HG03103 (cell line): ENCODE results near the gene DSTN.

Experiments
- ATAC-seq: cut with Tn5 transposase; IDR thresholded peaks from one replicate; pipeline ENCODE4 v1.9.1; 2021; ENCODE audit warnings: low read depth; ENCODE audit not compliant: unreplicated experiment

Gene DSTN

GRCh38 chr20:17573463-17573862, 3.6 kb downstream of the DSTN start:
- no peak for ATAC-seq

- no peak for ATAC-seq
These were observed 6.3 kb downstream of the DSTN start for GRCh38 chr20:17576215-17576614.

GRCh38 chr20:17579369-17580039, 9.6 kb downstream of the DSTN start:
- ATAC-seq, result no peak

GRCh38 chr20:17580895-17581294, 11.0 kb downstream of the DSTN start:
- no peak for ATAC-seq

- no peak for ATAC-seq
These were observed 13.3 kb downstream of the DSTN start for GRCh38 chr20:17583126-17583525.

- ATAC-seq, result no peak
These were observed 14.8 kb downstream of the DSTN start for GRCh38 chr20:17584689-17585088.

- ATAC-seq, result no peak
These were observed 16.4 kb downstream of the DSTN start for GRCh38 chr20:17586250-17586649.

GRCh38 chr20:17587148-17587547, 17.3 kb downstream of the DSTN start:
- ATAC-seq, result no peak

GRCh38 chr20:17587824-17588223, 17.9 kb downstream of the DSTN start:
- no peak for ATAC-seq

- no peak for ATAC-seq
These were observed 19.4 kb downstream of the DSTN start for GRCh38 chr20:17589161-17589834.

GRCh38 chr20:17590245-17590644, 20.4 kb downstream of the DSTN start:
- ATAC-seq, result no peak

- no peak for ATAC-seq
These were observed 24.0 kb downstream of the DSTN start for GRCh38 chr20:17593902-17594301.

GRCh38 chr20:17594443-17594842, 24.6 kb downstream of the DSTN start:
- ATAC-seq, result no peak

GRCh38 chr20:17595856-17596255, 26.0 kb downstream of the DSTN start:
- ATAC-seq, result no peak

- no peak for ATAC-seq
These were observed 28.2 kb downstream of the DSTN start for GRCh38 chr20:17598013-17598550.

GRCh38 chr20:17601957-17602356, 32.1 kb downstream of the DSTN start:
- ATAC-seq, result no peak

- ATAC-seq, result no peak
These were observed 32.6 kb downstream of the DSTN start for GRCh38 chr20:17602493-17602892.

- no peak for ATAC-seq
These were observed 35.3 kb downstream of the DSTN start for GRCh38 chr20:17605131-17605660.

GRCh38 chr20:17606001-17606400, 36.1 kb downstream of the DSTN start:
- ATAC-seq, result no peak

- no peak for ATAC-seq
These were observed 39.0 kb downstream of the DSTN start for GRCh38 chr20:17608701-17609497.

- no peak for ATAC-seq
These were observed 40.0 kb downstream of the DSTN start for GRCh38 chr20:17609811-17610377.
